ENCODE results near the gene UBALD1. TPM values are rescaled to one million over a fixed set of nuclear protein-coding genes. Genes with fewer than 3 reads are reported as not detected.

Gene UBALD1
- total RNA-seq, 2 donors from 2014 or later: 46.8 to 49.6 TPM

- peak; percentile 49 for DNase-seq
- Histone ChIP-seq H3K27ac (ENCODE audit: low read depth, low read length) (no peak overlapping the region), H3K9me3 (ENCODE audit: control insufficient read depth, low read length) (no peaks in the 10 kb centered on the region), H3K4me1 (ENCODE audit: control insufficient read depth, insufficient read depth, low read length) (peaks cover 10% of the 10 kb centered on the region), H3K36me3 (ENCODE audit: control insufficient read depth, insufficient read depth, low read length) (no peaks in the 10 kb centered on the region), H3K27me3 (ENCODE audit: control insufficient read depth, insufficient read depth, low read length, poor library complexity, severe bottlenecking) (no peaks in the 10 kb centered on the region), H3K9ac (ENCODE audit: extremely low read depth, low read length, poor library complexity, severe bottlenecking) (no peak overlapping the region), H3K4me3 (ENCODE audit: low read length) (no peak overlapping the region)
- Mint-ChIP-seq H3K36me3 (ENCODE audit: low read depth) (no peaks in the 10 kb centered on the region), H3K9me3 (no peaks in the 10 kb centered on the region), H3K27ac (peak overlapping the region; percentile 61), H3K4me3 (no peak overlapping the region), H3K27me3 (ENCODE audit: insufficient read depth) (no peaks in the 10 kb centered on the region), H3K4me1 (peaks cover 15% of the 10 kb centered on the region)
- 92 to 96% methylated on average over 6 to 8 of the region's 8 CpGs for WGBS, 2 experiments (ENCODE audit: insufficient coverage in 1 of 2, insufficient read length in 1 of 2)
- TF ChIP-seq CTCF (conservative IDR thresholded peaks at IDR 0.05): peak; percentile 16
These were observed 4.1 kb upstream of the UBALD1 start for GRCh38 chr16:4618645-4619418.

- TF ChIP-seq CTCF (conservative IDR thresholded peaks at IDR 0.05): no peak
- H3K9me3 ChIP-seq (ENCODE audit: control insufficient read depth, low read length): no peaks in the 10 kb centered on the region
- H3K27me3 ChIP-seq (ENCODE audit: control insufficient read depth, insufficient read depth, low read length, poor library complexity, severe bottlenecking): no peaks in the 10 kb centered on the region
- H3K27me3 Mint-ChIP-seq (ENCODE audit: insufficient read depth): no peaks in the 10 kb centered on the region
- peak; percentile 52 for DNase-seq
- peak overlapping the region; percentile 100 for H3K27ac Mint-ChIP-seq
- no peaks in the 10 kb centered on the region for H3K36me3 Mint-ChIP-seq (ENCODE audit: low read depth)
- no peaks in the 10 kb centered on the region for H3K36me3 ChIP-seq (ENCODE audit: control insufficient read depth, insufficient read depth, low read length)
- H3K4me3 ChIP-seq (ENCODE audit: low read length): no peak overlapping the region
- no peaks in the 10 kb centered on the region for H3K9me3 Mint-ChIP-seq
- WGBS, 2 experiments (ENCODE audit: insufficient coverage in 1 of 2, insufficient read length in 1 of 2): 95 to 96% methylated on average over 6 to 8 of the region's 8 CpGs
- peaks cover 14% of the 10 kb centered on the region for H3K4me1 ChIP-seq (ENCODE audit: control insufficient read depth, insufficient read depth, low read length)
- peaks cover 21% of the 10 kb centered on the region for H3K4me1 Mint-ChIP-seq
- no peak overlapping the region for H3K9ac ChIP-seq (ENCODE audit: extremely low read depth, low read length, poor library complexity, severe bottlenecking)
- H3K27ac ChIP-seq (ENCODE audit: low read depth, low read length): no peak overlapping the region
- peak overlapping the region; percentile 77 for H3K4me3 Mint-ChIP-seq
These were observed 3.2 kb upstream of the UBALD1 start for GRCh38 chr16:4617880-4618279.

GRCh38 chr16:4616047-4616811 is 1.5 kb upstream of the UBALD1 start:
- peak; percentile 74 for TF ChIP-seq CTCF (conservative IDR thresholded peaks at IDR 0.05)
- Histone ChIP-seq H3K27ac (ENCODE audit: low read depth, low read length) (peak overlapping the region; percentile 96), H3K9ac (ENCODE audit: extremely low read depth, low read length, poor library complexity, severe bottlenecking) (peak overlapping the region; percentile 88), H3K36me3 (ENCODE audit: control insufficient read depth, insufficient read depth, low read length) (no peaks in the 10 kb centered on the region), H3K4me1 (ENCODE audit: control insufficient read depth, insufficient read depth, low read length) (peaks cover 17% of the 10 kb centered on the region), H3K4me3 (ENCODE audit: low read length) (peak overlapping the region; percentile 74), H3K9me3 (ENCODE audit: control insufficient read depth, low read length) (no peaks in the 10 kb centered on the region), H3K27me3 (ENCODE audit: control insufficient read depth, insufficient read depth, low read length, poor library complexity, severe bottlenecking) (no peaks in the 10 kb centered on the region)
- DNase-seq: peak; percentile 100
- Mint-ChIP-seq H3K4me1 (peaks cover 25% of the 10 kb centered on the region), H3K36me3 (ENCODE audit: low read depth) (no peaks in the 10 kb centered on the region), H3K4me3 (peak overlapping the region; percentile 77), H3K27ac (peak overlapping the region; percentile 100), H3K27me3 (ENCODE audit: insufficient read depth) (no peaks in the 10 kb centered on the region), H3K9me3 (no peaks in the 10 kb centered on the region)
- WGBS, 2 experiments (ENCODE audit: insufficient coverage in 1 of 2, insufficient read length in 1 of 2): 1% methylated on average over 38 to 57 of the region's 57 CpGs

Data from endodermal cell (in vitro differentiated cells).